ENCODE data around the gene PKMYT1. TPM values are rescaled to one million over a fixed set of nuclear protein-coding genes. Genes with fewer than 3 reads are reported as not detected.

PKMYT1 gene
- total RNA-seq, 4 donors from 2014 or later = 0.81 to 0.88 TPM; not detected in 2

GRCh38 chr16:2939968-2940367 is 40.3 kb downstream of the PKMYT1 start:
- no peak for DNase-seq
- H3K27ac ChIP-seq = no peak overlapping the region
- H3K27me3 ChIP-seq = no peaks in the 10 kb centered on the region
- no peaks in the 10 kb centered on the region for H3K9me3 ChIP-seq
- intact Hi-C loops (cut with DNase I) = no loop called here
- no peak overlapping the region for H3K4me3 ChIP-seq (replicated peaks in 1 of 3)
- peaks cover 44 to 57% of the 10 kb centered on the region in 2 donors for H3K36me3 ChIP-seq
- H3K4me1 ChIP-seq = no peaks in the 10 kb centered on the region
- WGBS, 2 donors = 57 to 64% methylated on average over 2 of the region's 2 CpGs
- TF ChIP-seq CTCF (IDR thresholded peaks at IDR 0.05) = no peak
- TF ChIP-seq POLR2A (IDR thresholded peaks at IDR 0.05) = no peak

GRCh38 chr16:2938206-2938605 is 42.0 kb downstream of the PKMYT1 start:
- H3K27ac ChIP-seq = no peak overlapping the region
- no peaks in the 10 kb centered on the region for H3K27me3 ChIP-seq
- H3K9me3 ChIP-seq = no peaks in the 10 kb centered on the region
- H3K4me1 ChIP-seq = no peaks in the 10 kb centered on the region
- H3K4me3 ChIP-seq (replicated peaks in 1 of 3) = no peak overlapping the region
- peaks cover 58 to 70% of the 10 kb centered on the region in 2 donors for H3K36me3 ChIP-seq
- DNase-seq = no peak
- TF ChIP-seq CTCF (IDR thresholded peaks at IDR 0.05) = no peak
- TF ChIP-seq POLR2A (IDR thresholded peaks at IDR 0.05) = no peak
- intact Hi-C loops (cut with DNase I) = no loop called here
- WGBS, 2 donors = 96% methylated on average over 12 of the region's 12 CpGs; no CpG with 5 or more reads in 1 of the 2 donors

- Histone ChIP-seq H3K4me3 (replicated peaks in 1 of 3) (no peak overlapping the region), H3K36me3 (peaks cover 61% of the 10 kb centered on the region in 2 donors), H3K4me1 (no peaks in the 10 kb centered on the region), H3K27ac (no peak overlapping the region), H3K27me3 (no peaks in the 10 kb centered on the region), H3K9me3 (no peaks in the 10 kb centered on the region)
- no peak for TF ChIP-seq CTCF (IDR thresholded peaks at IDR 0.05)
- no peak for TF ChIP-seq POLR2A (IDR thresholded peaks at IDR 0.05)
- DNase-seq = no peak
- 87 to 90% methylated on average over 4 to 12 of the region's 24 CpGs for WGBS, 2 donors
- intact Hi-C loops (cut with DNase I) = no loop called here
Observed at GRCh38 chr16:2937170-2937569, 43.1 kb downstream of the PKMYT1 start.

- Histone ChIP-seq H3K27me3 (no peaks in the 10 kb centered on the region), H3K36me3 (peaks cover 58 to 61% of the 10 kb centered on the region in 2 donors), H3K27ac (no peak overlapping the region), H3K4me1 (no peaks in the 10 kb centered on the region), H3K9me3 (no peaks in the 10 kb centered on the region), H3K4me3 (replicated peaks in 1 of 3) (no peak overlapping the region)
- no peak for DNase-seq
- 86 to 92% methylated on average over 11 to 12 of the region's 22 CpGs for WGBS, 2 donors
- no peak for TF ChIP-seq POLR2A (IDR thresholded peaks at IDR 0.05)
- no peak for TF ChIP-seq CTCF (IDR thresholded peaks at IDR 0.05)
- intact Hi-C loops (cut with DNase I) = no loop called here
Observed at GRCh38 chr16:2936436-2937011, 43.7 kb downstream of the PKMYT1 start.

- no peaks in the 10 kb centered on the region for H3K27me3 ChIP-seq
- H3K4me1 ChIP-seq = no peaks in the 10 kb centered on the region
- no peak overlapping the region for H3K27ac ChIP-seq
- DNase-seq = no peak
- no peaks in the 10 kb centered on the region for H3K9me3 ChIP-seq
- peaks cover 61 to 63% of the 10 kb centered on the region in 2 donors for H3K36me3 ChIP-seq
- intact Hi-C loops (cut with DNase I) = no loop called here
- no peak overlapping the region for H3K4me3 ChIP-seq (replicated peaks in 1 of 3)
- WGBS, 2 donors = 90 to 92% methylated on average over 15 of the region's 15 CpGs
- TF ChIP-seq POLR2A (IDR thresholded peaks at IDR 0.05) (no peak), CTCF (IDR thresholded peaks at IDR 0.05) (no peak)
Observed at GRCh38 chr16:2934450-2934849, 45.8 kb downstream of the PKMYT1 start.

All from thyroid gland (tissue), 4 donors.